ENCODE data around the gene ONECUT3.
"Not testable (repeated sequence)": the region's sequence is repeated elsewhere in the genome, so short reads cannot be mapped to it uniquely, and the experiment has no call there.

ONECUT3 gene

DNA sequence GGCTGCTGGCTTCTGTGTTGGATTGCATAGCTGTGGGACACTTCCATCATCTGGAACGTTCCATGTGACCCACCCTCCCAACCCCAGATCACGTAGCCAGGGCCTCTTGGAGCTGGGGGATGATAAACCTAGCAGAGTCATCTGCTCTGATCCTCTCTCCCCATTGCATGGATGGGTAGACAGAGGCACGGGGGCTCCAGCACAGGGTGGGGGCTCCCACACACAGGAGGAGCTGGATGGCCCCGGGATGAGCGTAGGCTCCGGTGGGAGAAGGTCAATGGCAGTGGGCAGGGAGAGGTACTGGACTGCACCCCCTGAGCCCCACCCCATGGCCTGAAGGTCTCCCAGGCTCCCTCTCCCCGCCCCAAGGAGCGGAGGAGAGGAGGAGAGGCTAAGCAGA, 33.4 kb downstream of the ONECUT3 start:
- no peak overlapping the region for H3K27ac ChIP-seq
- DNase-seq (ENCODE audit: low read depth, low spot score), result no peak

DNA sequence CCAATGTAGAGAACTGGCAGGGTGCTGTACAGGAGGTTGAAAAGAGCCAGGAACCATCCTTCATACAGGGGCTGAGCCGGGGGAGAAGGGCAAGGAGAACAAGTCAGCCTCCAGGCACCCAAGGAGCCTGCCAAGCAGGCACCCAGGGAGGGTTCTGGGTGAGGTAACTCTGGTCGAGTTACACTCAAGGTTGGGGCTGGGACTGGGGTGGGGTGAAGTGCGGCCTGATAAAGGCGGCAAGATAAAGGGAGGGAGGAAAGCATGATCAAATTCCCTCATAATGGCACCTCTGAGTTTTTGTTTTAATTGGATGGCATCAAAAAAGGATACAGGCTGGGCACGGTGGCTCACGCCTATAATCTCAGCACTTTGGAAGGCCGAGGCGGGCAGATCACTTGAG, 33.8 kb downstream of the ONECUT3 start:
- DNase-seq (ENCODE audit: low read depth, low spot score), result no peak
- H3K27ac ChIP-seq, result no peak overlapping the region

DNA sequence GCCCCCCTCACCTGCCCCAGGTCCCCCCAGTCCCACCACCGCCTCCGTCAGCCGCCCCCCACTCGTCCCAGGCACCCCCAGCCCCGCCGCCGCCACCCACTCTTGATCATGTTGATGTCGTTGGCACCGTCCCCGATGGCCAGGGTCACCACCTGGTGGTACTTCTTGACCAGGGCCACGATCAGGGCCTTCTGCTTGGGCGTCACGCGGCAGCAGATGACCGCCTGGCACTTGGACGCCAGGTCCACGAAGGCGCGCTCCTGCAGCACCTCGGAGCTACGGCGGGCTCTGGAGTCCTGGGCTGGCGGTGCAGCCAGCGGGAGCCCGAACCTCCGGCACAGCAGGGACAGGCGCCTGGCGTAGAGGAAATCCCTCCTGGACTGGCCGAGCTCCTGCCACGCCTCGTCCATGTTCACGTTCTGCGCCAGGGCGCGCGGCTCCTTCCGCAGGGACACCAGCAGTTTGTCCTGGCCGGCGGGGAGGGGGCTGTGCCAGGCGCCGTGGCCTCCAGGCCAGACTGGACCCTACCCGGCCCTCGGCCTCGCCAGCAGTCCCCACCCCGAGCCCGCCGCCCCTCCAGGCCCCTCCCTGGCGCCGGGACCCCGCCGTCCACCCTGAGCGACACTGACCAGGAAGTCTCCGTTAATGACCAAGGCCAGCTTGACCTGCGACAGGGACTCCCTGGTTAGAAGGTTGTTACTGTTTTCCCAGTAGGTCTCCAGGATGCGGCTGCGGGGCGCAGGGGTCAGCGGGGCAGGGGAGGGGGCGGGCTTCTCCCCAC, 36.1 kb downstream of the ONECUT3 start:
- no peak for DNase-seq (ENCODE audit: low read depth, low spot score)
- no peak overlapping the region for H3K27ac ChIP-seq

DNA sequence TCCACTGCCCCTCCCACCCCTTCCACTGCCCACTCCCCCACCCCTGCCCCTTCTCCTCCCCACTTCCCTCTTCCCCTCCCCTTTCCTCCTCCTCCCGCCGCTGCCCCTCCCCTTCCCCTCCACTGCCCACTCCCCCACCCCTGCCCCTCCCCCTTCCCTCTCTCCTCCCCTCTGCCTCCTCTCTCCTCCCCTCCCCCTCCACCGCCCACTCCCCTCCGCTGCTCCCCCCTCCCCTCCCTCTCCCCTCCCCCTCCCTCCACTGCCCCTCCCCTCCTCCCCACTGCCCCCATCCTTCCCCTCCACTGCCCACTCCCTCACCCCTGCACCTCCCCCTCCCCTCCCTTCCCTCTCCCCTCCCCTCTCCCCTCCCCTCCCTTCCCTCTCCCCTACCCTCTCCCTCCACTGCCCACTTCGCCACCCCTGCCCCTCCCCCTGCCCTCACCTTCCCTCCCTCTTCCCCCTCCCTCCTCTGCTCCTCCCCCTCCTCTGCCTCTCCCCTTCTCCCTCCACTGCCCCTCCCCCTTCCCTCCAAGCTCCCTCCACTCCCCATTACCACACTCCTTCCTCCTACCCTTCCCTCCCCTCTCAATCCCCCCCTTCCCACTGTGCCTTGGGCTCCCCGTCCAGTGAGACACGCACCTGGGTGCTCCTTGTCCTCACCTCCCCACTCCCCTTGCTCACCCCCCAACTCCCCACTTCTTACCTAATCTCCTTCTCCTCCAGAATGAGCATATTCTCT, 36.9 kb downstream of the ONECUT3 start:
- H3K27ac ChIP-seq, result no peak overlapping the region
- DNase-seq (ENCODE audit: low read depth, low spot score), result no peak

DNA sequence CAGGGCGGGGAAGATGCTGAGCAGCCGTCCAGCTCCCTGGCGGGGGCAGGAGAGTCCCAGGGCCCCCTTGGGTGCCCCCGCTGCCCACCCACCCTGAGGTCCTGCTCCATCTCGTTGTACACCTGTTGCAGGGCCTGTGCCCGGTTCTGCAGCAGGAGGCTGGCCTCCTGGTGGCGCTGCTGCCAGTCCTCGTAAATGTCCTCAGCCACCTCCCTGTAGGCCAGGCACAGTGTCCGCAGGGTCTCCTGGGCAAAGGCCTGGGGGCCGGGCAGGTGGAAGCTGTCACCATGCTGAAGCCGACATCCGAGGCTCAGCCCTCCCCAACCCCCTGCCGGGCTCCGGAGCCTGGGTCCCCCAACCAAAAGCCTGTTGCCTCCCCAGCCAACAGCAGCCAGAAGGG, 38.6 kb downstream of the ONECUT3 start:
- H3K27ac ChIP-seq, result no peak overlapping the region
- DNase-seq (ENCODE audit: low read depth, low spot score), result no peak

DNA sequence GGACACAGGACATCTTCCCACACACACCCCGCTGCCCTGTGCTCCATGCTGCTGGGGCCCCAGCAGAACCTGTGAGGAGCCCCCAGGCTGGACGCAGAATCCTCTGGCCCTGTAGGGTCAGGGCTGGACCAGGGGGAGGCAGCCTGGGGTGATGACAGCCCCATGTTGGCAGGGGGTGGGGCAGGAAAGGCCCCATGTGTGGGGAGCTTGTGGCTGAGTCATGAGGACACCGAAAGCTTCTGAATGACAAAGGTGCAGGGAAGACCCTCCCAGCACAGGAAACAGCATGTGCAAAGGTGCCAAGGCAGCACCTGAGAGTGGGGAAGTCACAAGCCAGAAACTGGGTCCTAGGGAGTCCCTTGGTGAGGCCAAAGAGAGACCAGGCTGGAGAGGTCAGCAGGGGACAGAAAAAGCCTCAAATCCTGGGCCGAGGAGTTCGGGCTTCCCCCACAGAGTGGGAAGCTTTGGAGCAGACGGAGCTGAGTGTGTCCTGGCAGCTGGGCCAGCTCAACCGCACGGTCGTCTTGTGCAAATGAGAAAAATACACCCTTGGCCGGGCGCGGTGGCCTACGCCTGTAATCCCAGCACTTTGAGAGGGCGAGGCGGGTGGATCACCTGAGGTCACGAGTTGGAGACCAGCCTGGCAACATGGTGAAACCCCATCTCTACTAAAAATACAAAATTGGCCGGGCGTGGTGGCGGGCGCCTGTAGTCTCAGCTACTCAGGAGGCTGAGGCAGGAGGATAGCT, 41.3 kb downstream of the ONECUT3 start:
- H3K27ac ChIP-seq, result no peak overlapping the region
- DNase-seq (ENCODE audit: low read depth, low spot score), result no peak

DNA sequence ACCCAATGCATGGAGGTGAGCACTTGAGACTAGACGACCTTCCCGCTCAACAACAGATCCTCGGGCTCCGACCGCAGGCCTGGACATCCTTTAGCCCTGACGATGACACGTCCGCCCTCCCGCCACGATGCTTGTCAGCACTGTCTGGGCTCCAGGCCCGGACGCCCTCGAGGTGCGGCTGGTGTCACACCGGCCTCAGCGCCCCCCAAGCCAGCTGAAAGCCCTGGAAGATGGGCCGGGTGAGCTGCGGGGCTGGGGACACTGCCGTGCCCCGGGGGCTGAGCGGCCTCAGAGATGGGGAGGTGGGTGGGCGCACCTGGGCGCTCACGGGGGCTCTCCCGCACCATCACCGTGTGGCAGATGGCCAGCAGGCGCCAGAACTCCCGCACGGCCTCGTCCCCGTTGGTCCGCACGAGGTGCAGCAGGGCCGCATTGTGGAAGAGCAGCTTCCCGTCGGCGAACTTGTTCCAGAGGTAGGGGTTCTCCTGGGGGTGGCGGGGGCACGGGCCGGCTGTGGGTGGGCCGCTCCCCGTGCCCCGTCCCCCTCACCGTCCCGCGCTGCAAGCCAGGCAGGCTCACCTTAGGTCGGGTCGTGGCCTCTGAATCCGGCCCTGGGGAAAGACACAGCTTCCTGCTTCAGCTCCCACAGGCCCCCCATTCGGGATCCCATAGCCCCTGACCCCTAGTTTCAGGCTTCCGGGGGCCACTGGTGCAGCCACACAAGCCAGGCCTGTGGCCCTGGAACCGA, 43.3 kb downstream of the ONECUT3 start:
- DNase-seq (ENCODE audit: low read depth, low spot score), result no peak
- H3K27ac ChIP-seq, result no peak overlapping the region

DNA sequence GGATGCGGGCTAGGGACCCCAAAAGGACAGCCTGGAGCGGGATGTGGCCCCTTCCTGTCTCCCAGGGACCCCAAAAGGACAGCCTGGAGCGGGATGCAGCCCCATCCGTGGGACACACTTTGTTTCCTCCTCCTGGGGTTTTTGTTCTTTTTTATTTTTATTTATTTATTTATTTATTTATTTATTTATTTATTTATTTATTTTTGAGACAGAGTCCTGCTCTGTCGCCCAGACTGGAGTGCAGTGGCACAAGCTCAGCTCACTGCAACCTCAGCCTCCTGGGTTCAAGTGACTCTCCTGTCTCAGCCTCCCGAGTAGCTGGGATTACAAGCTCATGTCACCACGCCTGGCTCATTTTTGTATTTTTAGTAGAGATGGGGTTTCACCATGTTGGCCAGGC, 44.0 kb downstream of the ONECUT3 start:
- not testable (repeated sequence) for H3K27ac ChIP-seq; DNase-seq (ENCODE audit: low read depth, low spot score)

DNA sequence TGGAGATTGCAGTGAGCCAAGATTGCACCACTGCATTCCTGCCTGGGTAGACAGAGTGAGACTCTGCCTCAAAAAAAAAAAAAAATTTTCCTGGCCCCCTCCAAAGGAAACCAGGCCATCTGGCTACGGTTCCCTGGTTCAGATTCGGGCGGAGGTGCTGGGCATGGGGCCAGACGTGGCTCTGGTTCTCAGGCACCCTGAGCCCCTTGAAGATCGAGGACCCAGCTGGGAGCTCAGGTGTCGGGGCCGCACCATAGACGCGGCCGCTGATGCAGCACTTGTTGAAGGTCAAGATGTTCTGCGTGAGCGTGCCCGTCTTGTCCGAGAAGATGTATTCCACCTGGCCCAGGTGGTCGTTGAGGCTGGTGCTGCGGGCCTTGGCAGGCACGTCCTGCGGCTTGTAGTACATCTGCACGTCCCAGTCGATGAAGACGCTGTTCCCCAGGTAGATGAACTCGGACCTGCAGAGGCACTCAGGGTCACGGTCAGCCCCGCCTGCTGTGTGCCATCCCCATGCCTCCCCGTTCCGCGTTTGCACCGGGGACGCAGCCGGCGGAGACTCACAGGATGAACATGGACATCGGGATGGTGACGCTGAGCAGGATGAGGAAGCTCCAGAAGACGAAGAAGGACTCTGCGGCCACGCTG, 46.5 kb downstream of the ONECUT3 start:
- no peak overlapping the region for H3K27ac ChIP-seq
- no peak for DNase-seq (ENCODE audit: low read depth, low spot score)

DNA sequence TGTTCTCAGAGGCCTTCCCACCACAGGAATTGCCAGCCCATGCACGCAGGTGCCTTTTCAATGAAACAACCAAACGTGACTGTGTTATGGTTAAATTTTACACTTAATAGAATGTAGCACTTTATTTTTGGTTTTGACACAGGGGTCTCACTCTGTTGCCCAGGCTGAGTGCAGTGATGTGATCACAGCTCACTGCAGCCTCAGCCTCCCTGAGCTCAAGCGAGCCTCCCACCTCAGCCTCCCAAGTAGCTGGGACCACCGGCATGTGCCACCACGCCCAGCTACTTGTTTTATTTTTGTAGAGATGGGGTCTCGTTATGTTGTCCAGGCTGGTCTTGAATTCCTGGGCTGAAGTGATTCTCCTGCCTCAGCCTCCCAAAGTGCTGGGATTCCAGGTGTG, 51.6 kb downstream of the ONECUT3 start:
- no peak for DNase-seq (ENCODE audit: low read depth, low spot score)
- H3K27ac ChIP-seq, result no peak overlapping the region

DNA sequence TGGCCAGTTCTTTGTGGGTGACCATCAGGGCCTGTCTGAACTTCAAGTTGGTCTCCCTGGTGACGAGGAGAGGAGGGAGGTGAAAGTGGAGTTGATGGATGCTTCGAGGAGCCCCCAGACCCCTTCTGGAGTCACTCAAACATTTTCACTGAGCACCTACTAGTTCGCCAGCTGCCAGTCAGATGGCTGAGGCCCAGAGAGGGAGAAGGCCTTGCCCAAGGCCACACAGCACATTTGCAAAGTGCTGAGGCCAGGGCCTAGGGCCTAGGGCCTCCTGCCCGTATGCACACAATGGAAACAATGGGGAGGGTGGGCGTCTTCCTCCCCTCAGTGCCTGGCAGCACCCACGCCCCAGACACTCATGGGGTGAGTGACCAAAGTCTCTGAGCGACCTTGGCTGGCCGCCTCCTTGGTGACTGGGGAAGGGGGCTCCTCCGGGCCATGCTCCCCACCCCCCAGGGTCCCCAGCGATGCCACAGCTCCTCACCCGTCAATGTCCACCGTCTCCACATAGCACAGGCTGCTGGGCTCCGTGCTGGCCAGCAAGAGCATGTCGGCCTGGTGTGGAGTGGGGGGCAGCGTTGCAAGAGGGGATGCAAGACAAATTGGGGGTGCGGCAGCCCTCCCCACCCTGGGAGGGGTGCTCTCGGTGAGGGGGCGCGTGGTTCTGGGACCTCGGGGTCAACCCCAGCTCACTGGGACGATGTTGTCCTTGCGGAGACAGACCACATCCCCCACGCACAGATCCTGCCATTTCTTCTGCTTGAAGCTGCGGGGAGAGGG, 52.3 kb downstream of the ONECUT3 start:
- no peak overlapping the region for H3K27ac ChIP-seq
- DNase-seq (ENCODE audit: low read depth, low spot score), result no peak

DNA sequence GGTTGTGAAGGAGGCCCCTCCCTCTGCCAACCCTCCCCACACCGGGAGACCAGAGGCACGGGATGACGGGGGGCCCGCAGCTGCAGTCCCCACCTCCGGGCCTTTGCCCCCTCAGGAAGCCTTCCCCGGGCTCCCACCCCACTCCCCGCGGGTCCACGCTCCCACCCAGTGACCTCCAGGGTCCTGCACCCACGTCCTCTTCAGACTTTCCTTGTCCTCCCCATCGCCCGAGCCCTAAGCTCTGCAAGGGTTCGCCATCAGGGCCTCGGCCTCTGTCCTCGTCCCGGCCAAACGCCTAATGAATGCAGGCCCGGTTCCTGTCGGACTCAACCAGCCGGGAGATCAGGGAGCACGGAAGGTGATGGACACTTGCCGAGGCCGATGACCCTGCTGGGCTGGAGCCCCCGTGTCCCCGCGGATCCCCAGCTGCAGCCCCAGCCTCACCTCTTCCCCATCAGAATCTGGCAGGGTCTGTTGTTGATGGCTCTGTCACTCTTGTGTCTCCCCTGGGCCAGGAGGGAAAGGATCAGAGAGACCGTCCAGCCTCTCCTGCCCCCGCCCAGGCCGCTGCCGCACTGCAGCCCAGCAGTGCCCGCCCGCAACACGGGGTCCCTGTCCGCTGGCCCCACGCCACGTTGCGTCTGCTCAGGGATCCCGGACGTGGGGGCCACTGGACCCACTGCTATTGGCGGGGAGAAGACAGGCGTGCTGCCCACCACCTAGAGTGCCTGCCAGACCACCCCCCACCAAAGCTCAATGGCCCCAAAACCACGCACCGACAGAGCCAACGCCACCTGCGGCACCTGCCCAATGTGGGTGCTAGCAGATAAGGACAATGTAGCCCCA, 53.1 kb downstream of the ONECUT3 start:
- no peak for DNase-seq (ENCODE audit: low read depth, low spot score)
- H3K27ac ChIP-seq, result no peak overlapping the region

DNA sequence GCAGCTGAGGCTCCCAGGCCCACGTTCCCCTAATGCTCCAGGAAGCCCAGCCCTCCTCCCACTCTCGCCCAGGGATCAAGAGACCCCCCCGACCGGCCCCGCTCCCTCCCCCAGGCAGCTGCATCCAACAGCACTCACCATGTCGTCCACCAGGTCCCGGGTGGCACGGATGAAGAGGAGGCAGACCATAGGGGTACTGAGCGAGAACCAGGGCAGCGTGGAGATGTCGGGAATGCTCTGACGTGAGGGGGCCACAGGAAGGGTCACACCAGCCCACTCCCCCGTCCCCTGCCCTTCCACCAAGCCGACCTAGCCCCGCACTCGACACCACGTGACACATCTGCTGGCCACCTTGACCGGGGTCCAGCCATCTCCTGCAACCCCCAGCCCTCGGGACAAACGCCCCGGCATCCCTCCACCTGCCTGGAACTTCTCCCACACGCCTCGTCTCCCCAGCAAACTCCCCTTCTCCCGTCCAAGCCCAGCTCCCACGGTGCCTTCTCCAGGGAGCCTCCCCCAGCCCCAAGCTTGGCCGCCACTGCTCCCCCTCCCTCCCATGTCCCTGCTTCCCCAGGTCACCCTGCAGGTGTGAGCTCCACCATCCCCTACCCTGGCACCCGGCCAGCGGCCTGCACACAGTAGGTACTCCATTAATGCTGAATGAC, 53.9 kb downstream of the ONECUT3 start:
- no peak overlapping the region for H3K27ac ChIP-seq
- DNase-seq (ENCODE audit: low read depth, low spot score), result no peak

DNA sequence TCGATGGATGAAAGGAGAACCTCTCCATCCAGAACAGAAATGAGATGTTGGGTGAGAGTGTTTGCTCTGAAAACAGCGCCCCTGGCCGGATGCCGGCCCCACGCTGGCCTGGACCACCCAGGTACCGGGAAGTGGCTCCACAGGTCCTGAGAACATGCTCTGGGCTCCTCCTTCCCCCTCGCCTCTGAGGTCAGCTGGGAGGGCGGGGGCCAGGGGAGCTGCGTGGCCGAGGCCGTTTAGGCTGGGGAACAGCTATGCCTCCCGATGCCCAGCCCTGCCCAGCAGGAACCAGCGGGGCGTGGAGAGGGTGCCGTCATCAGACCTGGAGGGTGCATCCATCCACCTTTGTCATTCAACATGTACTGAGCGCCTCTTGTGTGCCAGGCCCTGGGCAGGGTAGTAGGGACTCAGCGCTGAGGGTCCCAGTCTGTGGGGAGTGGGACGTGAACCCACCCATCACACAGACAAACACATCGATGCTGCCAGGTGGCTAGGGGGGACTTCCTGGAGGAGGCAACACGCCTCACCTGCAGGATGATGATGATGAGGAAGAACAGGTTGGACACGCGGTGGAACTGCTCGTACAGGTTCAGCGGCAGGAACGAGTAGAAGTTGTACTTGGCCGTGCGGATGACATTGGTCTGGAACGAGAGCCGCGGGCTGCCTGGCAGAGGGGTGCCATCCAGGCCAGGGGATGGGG, 54.5 kb downstream of the ONECUT3 start:
- no peak for DNase-seq (ENCODE audit: low read depth, low spot score)
- H3K27ac ChIP-seq, result no peak overlapping the region

DNA sequence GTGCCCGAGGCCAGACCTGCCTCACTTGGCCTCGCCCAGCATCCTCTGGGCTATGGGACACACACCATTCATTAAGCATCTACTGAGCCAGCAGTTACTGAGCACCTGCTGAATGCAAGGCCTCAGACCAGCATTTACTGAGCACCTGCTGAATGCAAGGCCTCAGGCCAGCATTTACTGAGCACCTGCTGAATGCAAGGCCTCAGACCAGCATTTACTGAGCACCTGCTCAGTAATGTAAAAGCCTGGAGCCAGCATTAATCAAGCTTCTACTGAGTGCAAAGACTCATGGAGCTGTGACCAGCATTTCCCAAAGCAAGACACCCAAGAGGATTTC, 55.1 kb downstream of the ONECUT3 start:
- no peak overlapping the region for H3K27ac ChIP-seq
- no peak for DNase-seq (ENCODE audit: low read depth, low spot score)

DNA sequence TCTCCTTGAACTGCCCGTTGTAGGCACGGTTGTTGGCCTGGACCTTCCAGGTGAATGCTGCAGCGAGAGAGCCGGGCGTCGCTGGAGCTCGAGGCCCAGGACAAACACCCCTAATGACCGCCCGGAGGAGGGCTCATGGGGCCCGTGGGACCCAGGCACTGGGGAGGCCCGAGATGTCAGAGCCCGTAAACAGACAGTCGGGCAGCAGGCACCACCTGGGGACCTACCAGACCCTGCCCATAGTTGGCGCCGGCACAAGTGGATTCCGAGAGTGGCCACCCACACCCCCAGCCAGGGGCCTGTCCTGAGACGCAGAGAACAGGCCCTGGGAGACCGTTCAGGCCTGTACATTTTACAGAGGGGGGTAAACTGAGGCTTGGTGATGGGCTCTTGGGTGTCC, 56.4 kb downstream of the ONECUT3 start:
- DNase-seq (ENCODE audit: low read depth, low spot score), result no peak
- H3K27ac ChIP-seq, result no peak overlapping the region

DNA sequence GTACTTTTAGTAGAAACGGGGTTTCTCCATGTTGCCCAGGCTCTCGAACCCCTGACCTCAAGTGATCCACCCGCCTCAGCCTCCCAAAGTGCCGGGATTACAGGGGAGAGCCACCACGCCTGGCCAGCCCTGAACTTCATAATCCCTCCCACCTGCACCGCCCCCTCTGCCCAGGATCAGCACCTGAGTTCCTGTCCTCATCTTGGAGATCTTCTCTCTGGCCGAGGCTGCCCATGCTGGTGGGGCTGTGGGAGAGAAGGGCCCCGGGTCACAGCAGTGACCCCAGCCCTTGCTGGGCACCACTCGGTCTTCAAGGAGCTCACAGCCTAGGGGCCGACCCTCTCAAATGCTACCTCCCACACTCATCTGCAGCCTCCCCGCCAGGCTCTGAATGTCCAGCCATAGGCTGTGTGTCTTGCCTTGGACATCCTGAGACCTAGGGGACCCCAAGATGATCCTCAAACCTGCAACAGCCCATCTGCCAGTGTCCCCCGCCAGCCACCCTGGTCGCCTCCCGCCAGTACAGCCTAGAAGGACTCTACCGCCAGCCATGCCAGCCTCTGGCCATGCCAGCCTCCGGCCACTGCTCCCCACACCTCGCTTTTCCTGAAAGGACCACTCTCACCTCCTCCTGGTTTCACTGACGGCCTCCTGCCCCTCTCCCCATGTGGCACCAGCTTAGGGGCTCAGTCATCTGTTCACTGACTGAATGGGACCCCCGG, 57.3 kb downstream of the ONECUT3 start:
- no peak for DNase-seq (ENCODE audit: low read depth, low spot score)
- H3K27ac ChIP-seq, result no peak overlapping the region

Data from epithelial cell of prostate (primary cell).